ENCODE results near the gene HJURP. TPM values are rescaled to one million over a fixed set of nuclear protein-coding genes. Genes with fewer than 3 reads are reported as not detected.

HJURP gene
- total and polyA plus RNA-seq, 2 donors = 0.27 to 8.9 TPM

DNA sequence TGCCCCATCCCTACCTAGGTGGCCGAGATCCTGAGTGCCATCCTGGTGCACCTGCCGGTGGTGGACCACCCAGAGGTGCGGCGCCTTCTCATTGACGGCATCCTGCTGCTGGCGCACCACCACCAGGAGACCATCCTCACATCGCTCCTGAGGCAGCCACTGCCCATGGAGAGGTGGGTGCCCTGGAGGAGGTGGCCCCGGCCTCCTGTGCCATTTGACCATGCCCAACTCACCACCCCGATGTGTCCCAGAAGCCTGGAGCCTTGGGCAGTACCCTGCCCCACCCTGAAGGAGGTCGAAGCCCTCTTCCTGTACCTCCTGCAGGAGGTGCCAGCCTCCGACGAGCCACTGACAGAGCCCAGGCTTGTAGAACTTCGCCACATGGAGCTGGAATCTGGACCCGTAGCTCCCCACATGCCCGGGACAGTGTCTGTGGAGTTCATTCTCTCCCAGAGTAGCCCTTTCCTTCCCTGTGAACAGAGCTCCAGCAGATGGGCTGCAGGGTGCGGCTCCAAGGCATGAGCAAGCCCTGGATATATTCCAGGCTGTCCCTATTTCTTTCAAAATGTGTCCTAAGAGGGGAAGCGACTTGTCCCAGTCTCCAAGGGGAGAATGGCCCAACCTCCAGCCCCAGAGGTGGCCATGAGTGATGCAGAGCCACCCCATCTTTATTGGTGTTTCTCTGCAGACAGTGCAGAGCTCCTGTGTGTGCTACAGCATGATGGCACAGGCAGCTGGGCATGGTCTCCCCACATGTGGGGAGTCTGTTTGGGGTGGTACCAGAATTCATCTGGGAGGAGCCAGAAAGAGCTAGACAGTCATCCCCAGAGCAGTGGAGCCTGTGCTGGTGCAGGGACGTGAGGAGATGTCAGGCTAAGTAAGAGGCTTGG is 34.2 kb downstream of the HJURP start:
- Histone ChIP-seq H3K4me3 (ENCODE audit: low read depth, low read length) (no peak overlapping the region), H3K4me1 (ENCODE audit: insufficient read depth) (no peaks in the 10 kb centered on the region), H3K27ac (ENCODE audit: low read depth) (no peak overlapping the region), H3K36me3 (ENCODE audit: insufficient read depth) (no peaks in the 10 kb centered on the region)
- DNase-seq (ENCODE audit: extremely low spot score) = no peak
- 82% methylated on average over 18 of the region's 18 CpGs for WGBS

DNA sequence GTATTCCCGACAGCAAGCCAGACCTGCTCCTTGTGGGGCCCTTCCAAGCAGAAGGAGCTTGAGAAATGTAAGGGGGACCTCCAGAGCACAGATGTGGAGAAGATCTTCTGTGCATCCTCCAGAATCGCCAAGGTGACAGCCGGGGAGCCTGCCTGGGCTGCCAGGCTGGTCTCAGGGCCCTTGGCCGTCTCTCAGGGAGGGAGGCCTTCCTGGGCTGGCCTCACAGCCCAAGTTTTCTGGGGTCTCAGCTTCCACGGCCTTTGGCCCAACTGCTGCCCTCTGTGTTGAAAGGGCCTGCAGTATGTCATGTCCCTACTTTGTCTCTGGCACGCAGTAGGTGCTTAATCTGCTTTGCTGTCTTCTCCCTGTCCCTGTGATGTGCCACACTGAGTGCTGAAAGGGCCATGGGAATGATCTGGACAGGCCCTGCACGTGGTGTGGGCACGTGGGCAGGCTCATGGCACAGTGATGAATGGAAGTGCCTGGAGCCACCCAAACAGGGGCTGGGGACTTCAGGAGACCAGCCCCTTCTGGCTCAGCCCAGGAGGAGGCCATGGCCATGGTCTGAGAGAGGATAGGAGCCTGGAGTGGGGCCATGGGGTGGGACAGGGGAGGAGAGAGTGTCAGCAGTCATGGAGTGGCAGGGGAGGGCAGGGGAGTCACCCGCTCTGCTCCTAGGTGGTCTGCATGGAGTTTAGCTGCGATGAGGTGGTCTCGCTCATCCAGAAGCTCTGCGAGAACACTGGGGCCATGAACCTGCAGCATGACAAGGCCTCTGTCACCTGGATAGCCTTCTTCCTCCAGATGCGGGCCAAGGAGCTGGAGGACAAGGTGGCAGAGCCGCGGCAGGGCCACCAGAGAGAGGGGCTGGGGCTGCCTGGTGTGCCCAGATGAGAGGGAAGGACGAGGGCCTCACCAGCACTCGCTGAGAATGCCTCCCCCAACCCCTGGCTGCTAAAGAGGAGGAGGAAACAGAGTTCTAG is 35.4 kb downstream of the HJURP start:
- DNase-seq (ENCODE audit: extremely low spot score) = no peak
- Histone ChIP-seq H3K27ac (ENCODE audit: low read depth) (no peak overlapping the region), H3K4me3 (ENCODE audit: low read depth, low read length) (no peak overlapping the region), H3K4me1 (ENCODE audit: insufficient read depth) (no peaks in the 10 kb centered on the region), H3K36me3 (ENCODE audit: insufficient read depth) (no peaks in the 10 kb centered on the region)
- 85% methylated on average over 17 of the region's 17 CpGs for WGBS

DNA sequence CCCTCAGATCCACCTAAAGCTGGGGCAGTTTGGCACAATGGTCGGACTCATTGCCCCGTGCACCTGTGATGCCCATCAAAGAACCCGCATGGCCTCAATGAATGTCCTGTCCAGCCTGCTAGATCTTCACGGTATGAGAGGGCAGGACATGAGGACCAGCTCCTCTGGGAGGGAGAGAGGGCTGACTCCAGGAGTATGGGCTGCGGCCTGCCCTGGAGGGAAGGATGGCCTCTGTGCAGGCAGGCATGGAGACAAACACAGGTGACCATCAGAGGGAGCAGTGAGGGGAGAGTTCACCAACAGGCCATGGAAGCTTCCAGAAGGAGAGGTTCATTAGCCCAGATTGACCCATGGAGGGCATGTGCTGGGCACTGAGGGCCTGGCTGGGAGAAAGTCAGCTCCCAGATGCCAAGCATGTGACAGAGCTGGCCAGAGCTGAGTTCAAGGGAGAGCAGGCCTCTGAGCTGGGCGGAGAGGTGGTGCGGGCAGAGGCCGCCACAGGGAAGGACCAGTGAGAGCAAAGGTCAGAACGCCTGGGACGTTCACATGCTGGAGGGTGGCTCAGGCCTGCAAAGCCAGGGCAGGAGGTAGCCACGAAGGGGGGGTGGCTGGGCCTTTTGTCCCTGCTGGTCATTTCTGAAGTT is 36.2 kb downstream of the HJURP start:
- WGBS = 93% methylated on average over 11 of the region's 11 CpGs
- DNase-seq (ENCODE audit: extremely low spot score) = no peak
- H3K36me3 ChIP-seq (ENCODE audit: insufficient read depth) = no peaks in the 10 kb centered on the region
- no peak overlapping the region for H3K27ac ChIP-seq (ENCODE audit: low read depth)
- no peak overlapping the region for H3K4me3 ChIP-seq (ENCODE audit: low read depth, low read length)
- H3K4me1 ChIP-seq (ENCODE audit: insufficient read depth) = no peaks in the 10 kb centered on the region

DNA sequence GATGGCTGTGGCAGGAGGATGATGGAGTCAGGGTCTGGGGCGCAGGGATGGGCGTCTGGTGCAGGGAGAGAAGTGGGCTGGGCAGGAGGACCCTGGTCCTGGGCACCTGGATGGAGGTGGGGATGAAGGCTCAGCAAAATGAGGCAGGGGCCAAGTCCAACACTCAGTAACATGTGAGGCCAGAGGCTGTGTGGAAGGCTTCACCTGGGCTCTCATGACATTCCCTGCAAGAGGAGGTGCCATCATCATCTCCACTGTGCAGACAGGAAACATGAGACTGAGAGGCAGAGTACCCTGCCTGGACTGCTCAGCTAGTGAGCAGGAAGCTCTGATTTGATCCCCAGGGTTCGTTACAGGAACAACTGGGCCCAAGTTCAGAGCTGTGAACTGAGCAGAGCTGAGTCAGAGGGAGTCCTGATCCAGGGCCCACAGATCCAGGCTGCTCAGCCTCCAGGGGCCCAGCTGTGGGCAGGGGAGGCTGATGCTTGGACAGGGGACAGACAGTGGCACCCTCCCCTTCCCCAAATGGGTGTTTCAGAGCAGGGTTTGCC is 36.9 kb downstream of the HJURP start:
- no peak for DNase-seq (ENCODE audit: extremely low spot score)
- H3K36me3 ChIP-seq (ENCODE audit: insufficient read depth) = no peaks in the 10 kb centered on the region
- no peak overlapping the region for H3K27ac ChIP-seq (ENCODE audit: low read depth)
- WGBS = 72% methylated on average over 3 of the region's 3 CpGs
- no peak overlapping the region for H3K4me3 ChIP-seq (ENCODE audit: low read depth, low read length)
- no peaks in the 10 kb centered on the region for H3K4me1 ChIP-seq (ENCODE audit: insufficient read depth)

DNA sequence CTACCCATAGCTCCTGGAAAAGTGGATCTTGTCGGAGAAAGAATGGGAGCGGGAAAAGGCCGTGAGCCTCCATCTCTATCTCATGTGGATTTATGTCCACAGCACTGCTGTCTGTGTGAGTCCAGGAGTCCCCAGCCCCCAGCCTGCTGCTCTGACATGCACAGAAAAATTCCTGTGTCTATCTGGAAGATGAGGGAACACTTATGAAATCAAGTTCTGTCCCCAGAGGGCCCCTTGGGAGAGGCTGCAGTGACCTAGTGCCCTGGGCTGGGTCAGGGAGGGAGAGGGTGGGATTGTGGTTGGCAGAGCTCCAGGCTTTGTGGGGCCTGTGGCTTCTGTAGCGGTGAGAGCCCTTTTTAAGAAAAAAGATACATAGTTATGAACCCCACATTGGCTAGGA is 37.6 kb downstream of the HJURP start:
- Histone ChIP-seq H3K36me3 (ENCODE audit: insufficient read depth) (no peaks in the 10 kb centered on the region), H3K27ac (ENCODE audit: low read depth) (no peak overlapping the region), H3K4me1 (ENCODE audit: insufficient read depth) (no peaks in the 10 kb centered on the region), H3K4me3 (ENCODE audit: low read depth, low read length) (no peak overlapping the region)
- DNase-seq (ENCODE audit: extremely low spot score) = no peak
- WGBS = 76% methylated on average over 4 of the region's 4 CpGs

DNA sequence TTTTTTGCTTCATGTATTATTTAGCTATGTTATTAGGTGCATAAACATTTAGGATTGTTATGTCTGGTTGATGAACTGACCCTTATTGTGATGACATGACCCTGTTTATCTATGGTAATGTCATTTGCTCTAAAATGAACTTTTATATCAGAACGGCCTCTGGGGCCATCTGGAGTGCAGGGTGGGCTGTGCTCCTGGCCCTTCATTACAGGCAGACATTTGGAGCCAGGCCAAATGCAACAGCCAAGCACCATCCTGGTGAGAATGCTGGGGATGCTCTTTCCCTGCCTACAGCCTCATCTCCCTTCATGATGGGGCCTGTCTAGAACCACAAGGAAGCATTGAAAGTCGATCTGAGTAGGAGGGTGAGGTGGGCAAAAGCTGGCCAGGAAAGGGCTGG is 38.0 kb downstream of the HJURP start:
- no peak for DNase-seq (ENCODE audit: extremely low spot score)
- Histone ChIP-seq H3K27ac (ENCODE audit: low read depth) (no peak overlapping the region), H3K4me3 (ENCODE audit: low read depth, low read length) (no peak overlapping the region), H3K36me3 (ENCODE audit: insufficient read depth) (no peaks in the 10 kb centered on the region), H3K4me1 (ENCODE audit: insufficient read depth) (no peaks in the 10 kb centered on the region)
- WGBS = 48% methylated on average over 2 of the region's 2 CpGs

DNA sequence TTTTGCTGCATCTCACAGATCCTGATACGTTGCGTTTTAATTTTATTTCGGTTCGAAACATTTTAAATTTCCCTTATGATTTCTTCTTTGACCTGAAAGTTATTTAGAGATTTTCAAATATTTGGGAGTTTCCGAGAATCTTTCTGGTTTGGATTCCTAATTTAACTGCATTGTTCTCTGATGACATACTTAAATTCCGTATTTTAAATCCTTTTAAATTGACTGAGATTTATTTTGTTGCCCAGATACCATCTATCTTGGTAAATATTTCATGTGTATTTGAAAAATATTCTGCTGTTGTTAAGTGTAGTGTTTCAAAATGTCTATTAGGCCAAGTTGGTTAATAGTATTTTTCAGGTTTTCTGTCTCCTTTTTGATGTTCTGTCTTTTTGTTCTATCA is 38.5 kb downstream of the HJURP start:
- H3K36me3 ChIP-seq (ENCODE audit: insufficient read depth) = no peaks in the 10 kb centered on the region
- no peak overlapping the region for H3K27ac ChIP-seq (ENCODE audit: low read depth)
- no peak for DNase-seq (ENCODE audit: extremely low spot score)
- no peaks in the 10 kb centered on the region for H3K4me1 ChIP-seq (ENCODE audit: insufficient read depth)
- 78% methylated on average over 6 of the region's 6 CpGs for WGBS
- H3K4me3 ChIP-seq (ENCODE audit: low read depth, low read length) = no peak overlapping the region

DNA sequence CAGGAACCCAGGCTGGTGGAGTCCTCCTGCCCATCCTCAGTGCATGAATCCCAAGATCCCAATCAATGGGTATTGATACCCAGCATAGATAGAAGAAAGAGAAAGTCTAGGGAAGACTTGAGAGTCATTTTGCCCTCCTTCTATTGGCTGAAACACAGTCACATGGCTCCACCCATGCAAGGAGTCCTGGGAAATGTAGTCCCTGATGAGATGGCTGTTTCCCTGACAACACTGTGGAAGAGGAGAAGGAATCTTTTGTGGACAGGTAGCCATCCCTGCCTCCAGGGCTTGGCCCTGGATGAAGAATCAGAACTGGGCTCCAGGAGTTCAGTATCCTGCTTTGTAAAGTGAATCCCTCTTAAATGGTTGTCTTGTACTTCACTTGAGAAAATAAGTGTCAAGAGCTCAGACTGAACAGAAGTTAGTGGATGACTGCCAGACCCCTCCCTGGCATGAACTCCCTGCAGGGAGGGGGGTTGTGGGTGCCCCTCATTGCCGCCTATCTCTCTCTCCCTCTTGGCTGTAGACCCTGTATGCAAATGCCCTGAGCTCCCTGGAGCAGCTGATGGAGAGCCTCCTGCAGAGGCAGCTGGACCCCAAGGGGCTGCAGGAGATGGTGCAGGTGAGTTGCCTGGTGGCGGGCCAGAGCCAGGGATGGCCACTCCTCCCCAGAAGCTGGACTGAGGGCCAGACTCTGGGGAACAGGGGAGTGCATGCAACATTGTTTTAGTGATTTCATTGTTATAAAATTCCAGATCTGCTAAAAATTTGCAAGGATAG is 40.1 kb downstream of the HJURP start:
- no peak for DNase-seq (ENCODE audit: extremely low spot score)

DNA sequence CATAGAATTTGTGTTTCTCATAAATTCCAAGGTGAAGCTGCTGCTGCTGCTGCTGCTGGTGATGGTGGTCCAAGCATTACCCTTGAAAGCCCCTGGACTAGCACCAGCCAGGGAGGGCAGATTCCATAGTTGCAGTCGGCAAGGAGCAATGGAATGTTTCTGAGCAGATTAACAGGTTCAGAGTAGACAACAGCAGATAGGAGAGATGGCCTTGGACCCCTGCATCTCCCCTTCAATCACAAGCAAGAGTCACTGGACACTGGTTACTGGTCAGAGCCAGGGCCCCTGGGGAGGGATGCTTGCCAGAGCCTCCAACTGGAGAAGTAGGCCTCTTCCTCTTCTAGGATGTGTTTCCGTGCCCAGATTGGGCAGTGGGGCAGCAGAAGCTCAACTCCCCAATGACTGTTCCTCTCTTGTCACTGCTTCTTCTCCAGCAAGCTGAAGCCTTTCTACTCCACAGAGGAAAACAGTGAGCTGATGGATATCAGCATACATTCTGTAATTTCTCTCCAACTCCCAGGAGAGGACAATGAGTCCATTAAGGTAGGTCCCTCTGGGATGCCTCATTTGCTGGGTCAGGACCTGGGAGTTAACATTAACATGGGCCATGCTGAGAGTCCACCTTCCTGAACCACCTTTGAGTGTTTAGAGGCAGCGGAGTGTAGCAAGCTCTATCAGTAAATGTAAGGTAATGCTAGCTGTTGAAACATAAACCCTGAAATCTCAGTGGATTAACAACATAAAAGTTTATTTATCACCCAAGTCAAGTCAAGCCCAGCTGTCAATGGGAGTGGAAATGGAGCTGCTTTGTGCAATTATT is 40.9 kb downstream of the HJURP start:
- H3K4me1 ChIP-seq (ENCODE audit: insufficient read depth) = no peaks in the 10 kb centered on the region
- WGBS = 67% methylated on average over 3 of the region's 3 CpGs
- no peak overlapping the region for H3K4me3 ChIP-seq (ENCODE audit: low read depth, low read length)
- H3K36me3 ChIP-seq (ENCODE audit: insufficient read depth) = no peaks in the 10 kb centered on the region
- no peak overlapping the region for H3K27ac ChIP-seq (ENCODE audit: low read depth)
- DNase-seq (ENCODE audit: extremely low spot score) = no peak

More for the DNA sequence above, 40.1 kb downstream of the HJURP start:
- H3K36me3 ChIP-seq (ENCODE audit: insufficient read depth) = no peaks in the 10 kb centered on the region
- 64% methylated on average over 2 of the region's 2 CpGs for WGBS
- no peak overlapping the region for H3K27ac ChIP-seq (ENCODE audit: low read depth)
- H3K4me3 ChIP-seq (ENCODE audit: low read depth, low read length) = no peak overlapping the region
- H3K4me1 ChIP-seq (ENCODE audit: insufficient read depth) = no peaks in the 10 kb centered on the region

DNA sequence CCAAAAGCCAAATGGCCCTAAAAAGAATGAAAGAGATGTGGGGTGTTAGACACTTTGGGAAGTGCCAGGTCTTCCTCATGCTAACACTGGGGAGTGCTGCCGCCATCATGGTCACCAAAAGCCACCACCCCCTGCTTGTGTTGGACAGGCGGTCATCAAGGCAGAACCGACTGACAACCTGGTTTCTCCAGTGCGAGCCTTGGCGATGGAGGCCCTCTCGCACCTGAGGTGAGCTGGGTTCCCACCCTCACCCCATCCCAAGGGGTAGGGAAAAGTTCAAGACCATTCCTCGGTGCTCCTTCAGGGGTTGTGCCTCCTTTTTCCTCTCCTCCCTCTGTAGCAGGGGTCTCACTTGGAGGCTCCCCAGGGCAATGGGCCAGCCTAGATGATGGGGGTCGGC is 42.6 kb downstream of the HJURP start:
- Histone ChIP-seq H3K36me3 (ENCODE audit: insufficient read depth) (no peaks in the 10 kb centered on the region), H3K4me3 (ENCODE audit: low read depth, low read length) (no peak overlapping the region), H3K27ac (ENCODE audit: low read depth) (no peak overlapping the region), H3K4me1 (ENCODE audit: insufficient read depth) (no peaks in the 10 kb centered on the region)
- WGBS = 86% methylated on average over 8 of the region's 8 CpGs
- no peak for DNase-seq (ENCODE audit: extremely low spot score)

DNA sequence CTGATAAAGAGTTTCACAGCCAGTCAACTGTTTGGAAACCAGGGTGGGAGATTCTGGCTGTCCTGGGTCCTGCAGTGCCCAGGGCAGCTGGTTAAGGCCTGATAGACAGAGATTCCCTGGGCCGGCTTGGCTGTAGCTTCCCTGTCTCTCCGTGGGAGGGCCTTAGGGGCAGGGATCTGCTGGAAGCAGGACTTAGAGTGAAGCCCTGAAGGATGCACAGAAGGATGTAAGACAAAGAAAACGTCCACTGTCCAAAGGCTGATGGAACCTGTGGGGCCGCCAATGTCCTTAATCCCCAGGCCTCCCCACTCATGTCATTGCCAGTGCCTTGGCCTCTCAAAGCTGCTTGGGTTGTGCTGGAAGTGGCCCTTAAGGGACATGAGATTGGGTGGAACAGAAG is 43.2 kb downstream of the HJURP start:
- Histone ChIP-seq H3K4me1 (ENCODE audit: insufficient read depth) (no peaks in the 10 kb centered on the region), H3K4me3 (ENCODE audit: low read depth, low read length) (no peak overlapping the region), H3K36me3 (ENCODE audit: insufficient read depth) (no peaks in the 10 kb centered on the region), H3K27ac (ENCODE audit: low read depth) (no peak overlapping the region)
- DNase-seq (ENCODE audit: extremely low spot score) = no peak
- 67% methylated on average over 4 of the region's 4 CpGs for WGBS

DNA sequence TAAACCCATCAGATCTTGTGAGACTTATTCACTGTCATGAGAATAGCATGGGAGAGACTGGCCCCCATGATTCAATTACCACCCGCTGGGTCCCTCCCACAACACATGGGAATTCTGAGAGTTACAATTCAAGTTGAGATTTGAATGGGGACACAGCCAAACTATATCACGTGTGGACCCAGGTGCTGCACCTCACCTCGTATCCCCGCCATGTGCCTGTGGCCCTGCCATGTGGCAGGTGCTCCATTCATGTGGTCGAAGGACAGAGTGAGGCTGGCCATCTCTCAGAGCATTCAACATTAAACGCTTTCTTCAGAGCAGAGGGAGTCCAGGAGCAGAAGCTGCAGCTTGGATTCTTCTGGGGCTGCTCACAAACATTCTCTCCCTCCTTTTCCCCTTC is 44.0 kb downstream of the HJURP start:
- Histone ChIP-seq H3K36me3 (ENCODE audit: insufficient read depth) (no peaks in the 10 kb centered on the region), H3K27ac (ENCODE audit: low read depth) (no peak overlapping the region), H3K4me3 (ENCODE audit: low read depth, low read length) (no peak overlapping the region), H3K4me1 (ENCODE audit: insufficient read depth) (no peaks in the 10 kb centered on the region)
- WGBS = 89% methylated on average over 6 of the region's 6 CpGs
- DNase-seq (ENCODE audit: extremely low spot score) = no peak

Measured in urinary bladder (tissue), 4 donors.